ENCODE results near the gene FCRL3.

Gene FCRL3

DNA sequence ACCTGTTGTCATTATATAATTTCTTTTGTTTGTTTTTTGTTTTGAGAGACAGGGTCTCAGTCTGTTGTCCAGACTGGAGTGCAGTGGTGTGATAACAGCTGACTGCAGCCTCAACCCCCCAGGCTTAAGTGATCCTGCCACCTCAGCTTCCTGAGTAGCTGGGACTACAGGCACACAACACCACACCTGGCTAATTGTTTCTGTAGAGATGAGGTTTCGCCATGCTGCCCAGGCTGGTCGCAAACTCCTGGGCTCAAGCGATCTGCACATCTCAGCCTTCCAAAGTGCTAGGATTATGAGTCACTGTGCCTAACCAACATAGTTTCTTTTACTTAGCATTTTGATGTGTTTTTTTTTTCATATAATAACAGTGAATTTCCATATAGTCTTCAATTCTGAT is 52.3 kb downstream of the FCRL3 start:
- H3K4me1 ChIP-seq (ENCODE audit: low read length) = peaks cover 37% of the 10 kb centered on the region
- H3K4me3 ChIP-seq (ENCODE audit: low read length) = no peak overlapping the region

DNA sequence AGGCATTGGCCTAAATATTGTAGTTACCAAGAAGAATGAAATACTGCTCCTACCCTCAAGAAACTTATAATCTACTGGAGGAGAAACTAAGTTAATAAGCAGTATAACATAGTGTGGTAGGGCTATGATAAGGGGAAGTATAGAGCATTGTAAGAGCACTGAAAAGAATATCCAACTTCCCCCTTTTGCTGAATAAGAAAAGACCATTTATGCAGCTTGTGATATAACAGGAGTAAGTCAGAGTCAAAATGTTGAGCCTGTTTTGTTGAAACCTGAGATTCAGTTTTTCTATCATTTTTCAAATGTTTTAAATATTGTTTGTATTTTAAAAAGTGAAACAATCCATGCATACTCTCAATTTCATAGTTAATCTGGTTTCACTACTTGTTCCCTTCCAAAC is 54.4 kb downstream of the FCRL3 start:
- Histone ChIP-seq H3K36me3 (replicated peaks; ENCODE audit: low read depth, low read length) (no peaks in the 10 kb centered on the region), H3K9me3 (ENCODE audit: insufficient read depth, low read length) (no peaks in the 10 kb centered on the region), H3K79me2 (ENCODE audit: low read length) (no peaks in the 10 kb centered on the region), H3K27me3 (ENCODE audit: low read depth, low read length) (peaks cover 84% of the 10 kb centered on the region), H3K9ac (ENCODE audit: low read length) (no peak overlapping the region), H2AFZ (ENCODE audit: low read depth, low read length) (no peak overlapping the region), H3K27ac (ENCODE audit: low read length) (no peak overlapping the region), H3K4me2 (ENCODE audit: low read length) (peak overlapping the region; percentile 49), H3K4me3 (ENCODE audit: low read length) (0 out of 2 replicates have a peak overlapping the region, but pooled peaks have one; percentile 13), H3K4me1 (ENCODE audit: low read length) (peaks cover 19% of the 10 kb centered on the region), H4K20me1 (ENCODE audit: insufficient read depth, low read length) (0 out of 2 replicates have a peak, but pooled peaks cover 3% of the 10 kb centered on the region)
- no peak for TF ChIP-seq EZH2phosphoT487 (IDR thresholded peaks at IDR 0.05; ENCODE audit: low read depth)
- TF ChIP-seq, protein P1, sequence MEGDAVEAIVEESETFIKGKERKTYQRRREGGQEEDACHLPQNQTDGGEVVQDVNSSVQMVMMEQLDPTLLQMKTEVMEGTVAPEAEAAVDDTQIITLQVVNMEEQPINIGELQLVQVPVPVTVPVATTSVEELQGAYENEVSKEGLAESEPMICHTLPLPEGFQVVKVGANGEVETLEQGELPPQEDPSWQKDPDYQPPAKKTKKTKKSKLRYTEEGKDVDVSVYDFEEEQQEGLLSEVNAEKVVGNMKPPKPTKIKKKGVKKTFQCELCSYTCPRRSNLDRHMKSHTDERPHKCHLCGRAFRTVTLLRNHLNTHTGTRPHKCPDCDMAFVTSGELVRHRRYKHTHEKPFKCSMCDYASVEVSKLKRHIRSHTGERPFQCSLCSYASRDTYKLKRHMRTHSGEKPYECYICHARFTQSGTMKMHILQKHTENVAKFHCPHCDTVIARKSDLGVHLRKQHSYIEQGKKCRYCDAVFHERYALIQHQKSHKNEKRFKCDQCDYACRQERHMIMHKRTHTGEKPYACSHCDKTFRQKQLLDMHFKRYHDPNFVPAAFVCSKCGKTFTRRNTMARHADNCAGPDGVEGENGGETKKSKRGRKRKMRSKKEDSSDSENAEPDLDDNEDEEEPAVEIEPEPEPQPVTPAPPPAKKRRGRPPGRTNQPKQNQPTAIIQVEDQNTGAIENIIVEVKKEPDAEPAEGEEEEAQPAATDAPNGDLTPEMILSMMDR (IDR thresholded peaks at IDR 0.05; ENCODE audit: low read depth, low read length) = no peak

More for the DNA sequence above, 52.3 kb downstream of the FCRL3 start:
- Histone ChIP-seq H3K9me3 (ENCODE audit: insufficient read depth, low read length) (no peaks in the 10 kb centered on the region), H3K9ac (ENCODE audit: low read length) (no peak overlapping the region), H4K20me1 (ENCODE audit: insufficient read depth, low read length) (0 out of 2 replicates have a peak, but pooled peaks cover 3% of the 10 kb centered on the region), H3K79me2 (ENCODE audit: low read length) (no peaks in the 10 kb centered on the region), H2AFZ (ENCODE audit: low read depth, low read length) (no peak overlapping the region), H3K36me3 (replicated peaks; ENCODE audit: low read depth, low read length) (no peaks in the 10 kb centered on the region), H3K27me3 (ENCODE audit: low read depth, low read length) (peaks cover 79% of the 10 kb centered on the region), H3K4me2 (ENCODE audit: low read length) (no peak overlapping the region), H3K27ac (ENCODE audit: low read length) (no peak overlapping the region)
- TF ChIP-seq EZH2phosphoT487 (IDR thresholded peaks at IDR 0.05; ENCODE audit: low read depth) = no peak
- TF ChIP-seq, protein P1 (IDR thresholded peaks at IDR 0.05; ENCODE audit: low read depth, low read length) = no peak

DNA sequence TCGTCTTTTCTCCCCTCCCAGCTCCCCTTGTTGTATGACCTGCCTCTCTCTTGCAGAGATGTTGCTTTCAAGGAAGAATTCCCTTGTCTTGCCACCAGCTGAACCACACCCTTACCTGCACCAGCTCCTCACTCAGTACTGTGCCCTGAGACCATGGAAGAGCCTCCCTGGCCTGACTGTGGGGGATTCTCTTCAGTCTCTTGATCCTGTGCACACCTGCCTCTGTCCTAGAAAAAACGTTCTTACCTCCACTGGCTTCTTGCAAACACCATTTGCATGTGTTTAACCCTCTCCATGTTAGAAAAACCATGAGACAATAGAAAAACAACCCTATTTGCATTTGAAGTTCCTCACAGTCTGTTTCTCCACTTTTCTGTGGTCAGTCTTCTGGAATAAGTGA is 59.4 kb downstream of the FCRL3 start:
- H3K27ac ChIP-seq (ENCODE audit: low read length) = no peak overlapping the region
- H3K36me3 ChIP-seq (replicated peaks; ENCODE audit: low read depth, low read length) = no peaks in the 10 kb centered on the region
- peaks cover 87% of the 10 kb centered on the region for H3K27me3 ChIP-seq (ENCODE audit: low read depth, low read length)
- H3K9me3 ChIP-seq (ENCODE audit: insufficient read depth, low read length) = no peaks in the 10 kb centered on the region
- no peaks in the 10 kb centered on the region for H3K79me2 ChIP-seq (ENCODE audit: low read length)
- H4K20me1 ChIP-seq (ENCODE audit: insufficient read depth, low read length) = 0 out of 2 replicates have a peak, but pooled peaks cover 3% of the 10 kb centered on the region
- TF ChIP-seq, protein P1 (IDR thresholded peaks at IDR 0.05; ENCODE audit: low read depth, low read length) = no peak
- TF ChIP-seq EZH2phosphoT487 (IDR thresholded peaks at IDR 0.05; ENCODE audit: low read depth) = no peak
- peaks cover 11% of the 10 kb centered on the region for H3K4me1 ChIP-seq (ENCODE audit: low read length)
- H3K9ac ChIP-seq (ENCODE audit: low read length) = no peak overlapping the region
- H3K4me3 ChIP-seq (ENCODE audit: low read length) = no peak overlapping the region
- no peak overlapping the region for H3K4me2 ChIP-seq (ENCODE audit: low read length)
- no peak overlapping the region for H2AFZ ChIP-seq (ENCODE audit: low read depth, low read length)

DNA sequence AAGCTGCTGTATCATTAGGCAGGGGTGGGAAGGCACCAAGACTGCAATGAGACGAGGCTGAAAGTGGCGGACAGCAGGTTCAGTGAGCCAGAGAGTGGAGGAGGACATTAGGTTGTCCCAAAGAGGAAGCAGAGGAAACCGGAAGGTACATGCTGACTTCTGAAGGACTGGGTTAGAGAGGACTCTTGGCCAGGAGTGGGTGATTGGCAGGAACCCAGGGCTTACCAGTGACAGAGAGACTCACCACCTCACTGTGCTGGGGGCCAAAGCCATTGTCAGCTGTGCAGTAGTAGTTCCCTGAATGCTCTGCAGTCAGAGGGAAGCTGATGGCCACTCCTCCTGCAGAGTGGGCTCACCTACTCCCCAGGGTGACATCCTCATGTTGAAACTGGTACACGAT is 60.8 kb downstream of the FCRL3 start:
- Histone ChIP-seq H3K79me2 (ENCODE audit: low read length) (no peaks in the 10 kb centered on the region), H3K27me3 (ENCODE audit: low read depth, low read length) (peaks cover 89% of the 10 kb centered on the region), H3K4me3 (ENCODE audit: low read length) (no peak overlapping the region), H3K9ac (ENCODE audit: low read length) (no peak overlapping the region), H3K9me3 (ENCODE audit: insufficient read depth, low read length) (no peaks in the 10 kb centered on the region), H3K36me3 (replicated peaks; ENCODE audit: low read depth, low read length) (no peaks in the 10 kb centered on the region), H3K4me1 (ENCODE audit: low read length) (no peaks in the 10 kb centered on the region), H3K27ac (ENCODE audit: low read length) (no peak overlapping the region), H3K4me2 (ENCODE audit: low read length) (no peak overlapping the region), H2AFZ (ENCODE audit: low read depth, low read length) (no peak overlapping the region), H4K20me1 (ENCODE audit: insufficient read depth, low read length) (0 out of 2 replicates have a peak, but pooled peaks cover 3% of the 10 kb centered on the region)
- TF ChIP-seq EZH2phosphoT487 (IDR thresholded peaks at IDR 0.05; ENCODE audit: low read depth) = no peak
- TF ChIP-seq, protein P1 (IDR thresholded peaks at IDR 0.05; ENCODE audit: low read depth, low read length) = no peak

All from OCI-LY3 (cell line).